ENCODE data around the gene THSD7A.

DNA sequence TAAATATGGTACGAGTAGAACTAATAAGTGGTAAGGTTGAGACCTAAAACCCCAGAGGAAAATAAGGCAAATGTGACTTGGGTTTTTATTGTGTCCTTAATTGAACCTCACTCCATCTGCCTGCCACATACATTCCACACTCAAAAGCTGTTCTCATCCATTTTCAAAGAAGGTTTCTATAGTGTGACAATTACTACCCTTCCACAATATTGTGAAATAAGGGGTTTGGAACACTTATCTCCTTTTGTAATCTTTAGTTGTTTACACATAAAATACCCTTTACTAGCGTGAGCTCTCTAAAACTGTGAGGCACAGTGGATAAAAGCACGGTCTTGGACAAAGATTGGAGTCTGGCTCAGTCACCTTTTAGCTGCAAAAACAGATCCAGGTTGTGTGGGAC lies 166.6 kb downstream of the THSD7A start:
- TF ChIP-seq FOXP2 (optimal IDR thresholded peaks at IDR 0.05; ENCODE audit: control extremely low read depth, extremely low read length, insufficient read depth) (no peak), EZH2 (IDR thresholded peaks at IDR 0.05) (no peak), POLR2AphosphoS5 (IDR thresholded peaks at IDR 0.05; ENCODE audit: borderline replicate concordance, low read depth, low read length) (no peak)

Data from SK-N-MC (cell line).